ENCODE measurements around the gene GRM3.

GRM3 gene

DNA sequence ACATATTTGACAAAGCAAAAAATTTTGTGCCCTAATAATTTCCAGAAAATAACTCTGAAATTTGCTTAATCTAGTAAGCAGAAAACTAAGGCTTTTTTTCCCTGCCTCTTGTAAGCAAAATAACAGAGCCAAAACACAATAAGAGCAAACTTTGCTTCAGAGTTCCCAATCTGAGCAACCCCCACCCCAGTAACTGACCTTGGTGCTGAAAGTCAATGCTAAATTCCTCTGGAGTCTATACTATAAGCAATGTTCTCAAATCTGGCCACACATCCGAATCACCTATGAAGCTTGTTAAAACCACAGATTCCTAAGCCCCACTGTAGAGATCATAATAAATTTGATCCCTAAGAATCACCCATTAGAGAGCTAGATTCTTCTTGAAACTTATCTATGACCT lies 265.2 kb downstream of the GRM3 start:
- no peak for FAIRE-seq

GRCh38 chr7:86911659-86912058 lies 267.9 kb downstream of the GRM3 start:
- no peak for FAIRE-seq

GRCh38 chr7:86913709-86914108 lies 270.0 kb downstream of the GRM3 start:
- FAIRE-seq, result peak; percentile 8

Data from endometrium (tissue), 2 donors.